Measurements from ENCODE around the gene ZNF697.

DNA sequence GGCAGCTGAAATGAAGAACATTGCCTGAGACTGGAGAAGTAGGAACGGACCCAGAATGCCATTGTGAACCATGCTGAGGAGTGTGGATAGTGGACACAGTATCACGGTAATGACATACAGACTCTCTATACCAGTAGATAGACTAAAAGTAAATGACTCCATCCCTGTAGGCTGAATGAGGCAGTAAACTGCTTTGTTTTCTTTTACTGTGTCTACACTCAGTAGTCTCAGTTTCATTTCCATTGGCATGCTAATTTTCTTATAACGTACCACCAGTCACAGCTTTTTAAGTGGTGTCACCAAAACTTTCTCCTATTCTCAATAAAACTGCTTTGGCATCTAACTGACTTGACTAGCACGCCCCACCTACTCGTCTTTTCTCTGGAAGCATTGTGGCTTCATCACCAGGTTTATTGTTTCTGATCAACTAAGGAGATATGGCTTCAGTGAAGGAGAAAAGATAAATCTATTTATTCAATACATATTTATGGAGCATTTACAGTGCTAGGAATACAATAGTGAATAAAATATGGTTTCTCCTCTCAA, 8.4 kb upstream of the ZNF697 start:
- TF ChIP-seq, protein P1, sequence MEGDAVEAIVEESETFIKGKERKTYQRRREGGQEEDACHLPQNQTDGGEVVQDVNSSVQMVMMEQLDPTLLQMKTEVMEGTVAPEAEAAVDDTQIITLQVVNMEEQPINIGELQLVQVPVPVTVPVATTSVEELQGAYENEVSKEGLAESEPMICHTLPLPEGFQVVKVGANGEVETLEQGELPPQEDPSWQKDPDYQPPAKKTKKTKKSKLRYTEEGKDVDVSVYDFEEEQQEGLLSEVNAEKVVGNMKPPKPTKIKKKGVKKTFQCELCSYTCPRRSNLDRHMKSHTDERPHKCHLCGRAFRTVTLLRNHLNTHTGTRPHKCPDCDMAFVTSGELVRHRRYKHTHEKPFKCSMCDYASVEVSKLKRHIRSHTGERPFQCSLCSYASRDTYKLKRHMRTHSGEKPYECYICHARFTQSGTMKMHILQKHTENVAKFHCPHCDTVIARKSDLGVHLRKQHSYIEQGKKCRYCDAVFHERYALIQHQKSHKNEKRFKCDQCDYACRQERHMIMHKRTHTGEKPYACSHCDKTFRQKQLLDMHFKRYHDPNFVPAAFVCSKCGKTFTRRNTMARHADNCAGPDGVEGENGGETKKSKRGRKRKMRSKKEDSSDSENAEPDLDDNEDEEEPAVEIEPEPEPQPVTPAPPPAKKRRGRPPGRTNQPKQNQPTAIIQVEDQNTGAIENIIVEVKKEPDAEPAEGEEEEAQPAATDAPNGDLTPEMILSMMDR (conservative IDR thresholded peaks at IDR 0.05; ENCODE audit: low read depth, low read length): no peak
- TF ChIP-seq EZH2 (IDR thresholded peaks at IDR 0.05; ENCODE audit: borderline replicate concordance, low read depth, low read length, poor library complexity, severe bottlenecking): no peak

Measured in A673 (cell line).